ENCODE measurements around the gene GRIK3.

The GRIK3 gene

DNA sequence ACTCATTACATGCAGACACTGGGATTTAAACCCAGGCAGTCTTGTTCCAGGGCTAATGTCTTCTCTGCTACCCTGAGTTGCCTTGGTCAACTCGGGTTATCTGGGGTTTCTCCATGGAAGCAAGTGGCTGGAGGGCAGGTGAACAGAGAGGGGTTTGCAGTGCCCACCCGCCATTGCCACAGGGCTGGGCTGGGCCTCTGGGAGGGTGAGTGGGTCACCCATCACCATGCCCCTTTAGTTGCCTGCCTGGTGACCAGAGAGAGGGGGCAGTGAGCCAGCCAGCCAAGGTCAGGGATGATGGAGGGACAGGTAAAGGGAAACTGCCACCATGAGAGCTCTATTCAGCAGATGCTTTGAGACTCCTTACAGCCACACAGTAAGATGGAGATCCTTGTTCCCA, 53.2 kb downstream of the GRIK3 start:
- TF ChIP-seq TAF1 (IDR thresholded peaks at IDR 0.05; ENCODE audit: low read depth), result no peak

DNA sequence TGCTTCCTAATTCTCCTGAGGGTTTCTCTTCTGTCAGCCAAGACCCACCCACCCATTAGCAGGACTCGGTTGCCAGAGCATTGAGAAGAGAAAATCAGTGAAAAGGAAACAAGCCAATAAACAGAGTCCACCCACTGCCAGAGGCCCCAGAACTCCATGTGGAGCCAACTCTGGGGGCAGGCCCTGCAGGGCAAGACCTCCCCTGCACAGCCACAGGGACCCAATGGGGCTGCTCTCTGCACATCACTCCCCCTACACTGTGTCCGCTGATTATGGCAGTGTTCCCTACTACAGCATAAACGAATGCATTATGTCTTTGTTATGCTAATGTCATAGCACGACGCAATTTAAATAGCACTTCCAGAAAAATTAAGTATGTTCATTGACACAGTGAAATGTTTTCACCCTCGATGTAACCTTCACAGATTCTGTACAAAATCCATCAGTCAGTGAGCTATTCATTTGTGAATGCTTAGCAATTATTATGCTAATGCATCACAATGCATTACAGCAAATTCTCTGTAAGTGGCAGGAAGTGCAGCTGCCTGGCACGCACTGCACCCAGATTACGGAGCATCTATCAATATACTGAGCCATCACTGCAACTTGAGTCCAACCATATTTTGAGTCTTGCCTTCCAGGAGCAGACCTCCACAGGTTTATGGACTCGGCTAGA, 56.4 kb downstream of the GRIK3 start:
- TF ChIP-seq EP300 (IDR thresholded peaks at IDR 0.05; ENCODE audit: borderline replicate concordance) (no peak), TCF12 (IDR thresholded peaks at IDR 0.05; ENCODE audit: low read depth) (no peak), CEBPB (IDR thresholded peaks at IDR 0.05) (no peak), EGR1 (IDR thresholded peaks at IDR 0.05) (no peak), YY1 (IDR thresholded peaks at IDR 0.05; ENCODE audit: low read depth) (no peak), ZBTB7A (IDR thresholded peaks at IDR 0.05; ENCODE audit: low read depth) (no peak)
- TF ChIP-seq, protein P1, sequence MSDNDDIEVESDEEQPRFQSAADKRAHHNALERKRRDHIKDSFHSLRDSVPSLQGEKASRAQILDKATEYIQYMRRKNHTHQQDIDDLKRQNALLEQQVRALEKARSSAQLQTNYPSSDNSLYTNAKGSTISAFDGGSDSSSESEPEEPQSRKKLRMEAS (IDR thresholded peaks at IDR 0.05), result no peak
- TF ChIP-seq, protein P2, sequence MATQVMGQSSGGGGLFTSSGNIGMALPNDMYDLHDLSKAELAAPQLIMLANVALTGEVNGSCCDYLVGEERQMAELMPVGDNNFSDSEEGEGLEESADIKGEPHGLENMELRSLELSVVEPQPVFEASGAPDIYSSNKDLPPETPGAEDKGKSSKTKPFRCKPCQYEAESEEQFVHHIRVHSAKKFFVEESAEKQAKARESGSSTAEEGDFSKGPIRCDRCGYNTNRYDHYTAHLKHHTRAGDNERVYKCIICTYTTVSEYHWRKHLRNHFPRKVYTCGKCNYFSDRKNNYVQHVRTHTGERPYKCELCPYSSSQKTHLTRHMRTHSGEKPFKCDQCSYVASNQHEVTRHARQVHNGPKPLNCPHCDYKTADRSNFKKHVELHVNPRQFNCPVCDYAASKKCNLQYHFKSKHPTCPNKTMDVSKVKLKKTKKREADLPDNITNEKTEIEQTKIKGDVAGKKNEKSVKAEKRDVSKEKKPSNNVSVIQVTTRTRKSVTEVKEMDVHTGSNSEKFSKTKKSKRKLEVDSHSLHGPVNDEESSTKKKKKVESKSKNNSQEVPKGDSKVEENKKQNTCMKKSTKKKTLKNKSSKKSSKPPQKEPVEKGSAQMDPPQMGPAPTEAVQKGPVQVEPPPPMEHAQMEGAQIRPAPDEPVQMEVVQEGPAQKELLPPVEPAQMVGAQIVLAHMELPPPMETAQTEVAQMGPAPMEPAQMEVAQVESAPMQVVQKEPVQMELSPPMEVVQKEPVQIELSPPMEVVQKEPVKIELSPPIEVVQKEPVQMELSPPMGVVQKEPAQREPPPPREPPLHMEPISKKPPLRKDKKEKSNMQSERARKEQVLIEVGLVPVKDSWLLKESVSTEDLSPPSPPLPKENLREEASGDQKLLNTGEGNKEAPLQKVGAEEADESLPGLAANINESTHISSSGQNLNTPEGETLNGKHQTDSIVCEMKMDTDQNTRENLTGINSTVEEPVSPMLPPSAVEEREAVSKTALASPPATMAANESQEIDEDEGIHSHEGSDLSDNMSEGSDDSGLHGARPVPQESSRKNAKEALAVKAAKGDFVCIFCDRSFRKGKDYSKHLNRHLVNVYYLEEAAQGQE (IDR thresholded peaks at IDR 0.05; ENCODE audit: low read depth), result no peak

DNA sequence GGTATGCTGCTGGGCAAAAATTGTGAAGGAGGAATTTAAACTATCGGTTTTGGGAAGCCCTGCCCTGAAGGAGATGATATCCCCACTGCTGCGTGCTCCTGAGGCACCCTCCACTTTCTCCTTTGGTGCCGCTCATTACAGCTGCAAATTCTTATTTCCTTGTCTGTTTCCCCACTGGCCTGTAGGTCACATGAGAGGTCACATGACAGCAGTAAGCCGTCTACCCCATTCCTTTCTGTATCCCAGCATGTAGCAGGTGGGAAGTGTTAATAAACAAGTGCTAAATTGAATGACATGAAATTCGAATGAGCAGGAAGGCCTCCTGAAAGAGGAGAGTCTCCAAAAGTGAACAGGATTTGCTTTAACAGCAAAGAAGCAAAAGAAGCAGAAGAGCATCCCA, 58.7 kb downstream of the GRIK3 start:
- TF ChIP-seq FOXM1 (IDR thresholded peaks at IDR 0.05; ENCODE audit: borderline replicate concordance, low read depth), result no peak
- no peak for TF ChIP-seq EGR1 (IDR thresholded peaks at IDR 0.05)
- TF ChIP-seq TAF1 (IDR thresholded peaks at IDR 0.05; ENCODE audit: low read depth), result no peak
- TF ChIP-seq RAD21 (IDR thresholded peaks at IDR 0.05; ENCODE audit: low read depth), result no peak
- TF ChIP-seq CEBPB (IDR thresholded peaks at IDR 0.05), result no peak
- TF ChIP-seq YY1 (IDR thresholded peaks at IDR 0.05; ENCODE audit: low read depth), result no peak
- no peak for TF ChIP-seq TEAD4 (IDR thresholded peaks at IDR 0.05)
- TF ChIP-seq CREB1 (IDR thresholded peaks at IDR 0.05; ENCODE audit: low read depth), result no peak
- TF ChIP-seq, protein P1 (IDR thresholded peaks at IDR 0.05), result no peak
- TF ChIP-seq ZBTB7A (IDR thresholded peaks at IDR 0.05; ENCODE audit: low read depth), result no peak
- TF ChIP-seq, protein P2 (IDR thresholded peaks at IDR 0.05; ENCODE audit: low read depth), result no peak
- TF ChIP-seq TCF12 (IDR thresholded peaks at IDR 0.05; ENCODE audit: low read depth), result no peak
- TF ChIP-seq NFIC (IDR thresholded peaks at IDR 0.05), result no peak
- TF ChIP-seq EP300 (IDR thresholded peaks at IDR 0.05; ENCODE audit: borderline replicate concordance), result no peak
- TF ChIP-seq, protein P3, sequence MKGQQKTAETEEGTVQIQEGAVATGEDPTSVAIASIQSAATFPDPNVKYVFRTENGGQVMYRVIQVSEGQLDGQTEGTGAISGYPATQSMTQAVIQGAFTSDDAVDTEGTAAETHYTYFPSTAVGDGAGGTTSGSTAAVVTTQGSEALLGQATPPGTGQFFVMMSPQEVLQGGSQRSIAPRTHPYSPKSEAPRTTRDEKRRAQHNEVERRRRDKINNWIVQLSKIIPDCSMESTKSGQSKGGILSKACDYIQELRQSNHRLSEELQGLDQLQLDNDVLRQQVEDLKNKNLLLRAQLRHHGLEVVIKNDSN (IDR thresholded peaks at IDR 0.05), result no peak

DNA sequence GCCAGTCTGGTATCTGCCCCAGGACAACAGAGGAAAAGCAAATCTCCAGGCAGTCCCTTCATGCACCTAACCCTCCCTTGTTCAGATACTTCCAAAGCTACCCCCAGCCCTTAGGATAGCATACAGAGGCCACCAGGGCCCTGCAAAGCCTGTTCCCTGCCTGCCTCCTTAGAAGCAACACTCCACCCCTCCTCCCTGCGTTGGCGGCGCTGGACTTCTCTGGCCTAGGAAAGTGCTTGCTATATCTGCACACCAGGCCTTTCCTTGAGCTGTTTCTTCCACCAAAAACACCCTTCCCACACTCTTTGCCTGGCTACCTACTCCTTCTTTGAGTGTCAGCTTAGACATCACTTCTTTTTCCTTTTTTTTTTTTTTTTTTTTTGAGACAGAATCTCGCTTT, 61.3 kb downstream of the GRIK3 start:
- TF ChIP-seq, protein P2 (IDR thresholded peaks at IDR 0.05; ENCODE audit: low read depth), result no peak
- TF ChIP-seq RAD21 (IDR thresholded peaks at IDR 0.05; ENCODE audit: low read depth) (no peak), TEAD4 (IDR thresholded peaks at IDR 0.05) (no peak)

DNA sequence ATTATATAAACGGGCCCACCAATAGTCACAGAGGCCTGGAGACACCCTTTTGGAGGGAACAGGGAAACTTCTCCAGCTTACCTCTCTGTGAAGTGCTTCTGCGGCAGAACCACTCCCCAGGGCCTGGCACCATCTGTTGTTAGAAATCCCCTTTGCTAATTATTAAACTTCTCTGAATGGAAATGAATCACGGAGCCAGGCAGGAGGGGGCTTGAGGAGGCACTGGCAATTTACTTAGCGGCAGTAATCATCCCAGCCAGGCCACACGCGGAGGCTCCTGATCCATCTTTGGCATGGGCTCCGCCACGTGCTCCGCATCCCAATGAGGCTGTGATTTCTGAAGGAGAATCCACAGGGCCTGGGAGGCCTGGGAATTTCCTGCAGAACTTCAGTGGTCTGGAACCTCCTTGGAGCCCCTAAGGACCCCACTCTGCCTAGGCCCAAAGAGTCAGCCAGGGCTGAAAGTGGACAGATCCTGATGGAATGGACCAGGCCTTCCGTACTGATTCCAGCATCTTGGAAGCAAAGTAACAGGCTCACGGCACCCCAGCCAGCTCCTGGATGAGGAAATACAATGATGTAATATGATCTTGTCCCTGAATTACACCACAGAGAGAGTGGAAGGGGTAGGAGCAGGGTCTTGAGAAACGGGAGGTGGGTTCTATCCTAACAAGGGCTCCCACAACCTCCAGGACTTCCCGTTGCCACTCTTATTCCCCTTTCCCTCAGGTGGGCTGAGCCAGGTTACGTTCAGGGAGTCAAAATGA, 62.3 kb downstream of the GRIK3 start:
- TF ChIP-seq, protein P2 (IDR thresholded peaks at IDR 0.05; ENCODE audit: low read depth), result no peak
- TF ChIP-seq CREB1 (IDR thresholded peaks at IDR 0.05; ENCODE audit: low read depth) (no peak), NFIC (IDR thresholded peaks at IDR 0.05) (no peak)
- TF ChIP-seq, protein P1 (IDR thresholded peaks at IDR 0.05), result no peak
